ENCODE measurements around the gene PARD6B. TPM values are rescaled to one million over a fixed set of nuclear protein-coding genes. Genes with fewer than 3 reads are reported as not detected.

The PARD6B gene
- polyA plus RNA-seq, 1 of the 3 experiments (the other 2 are of a cell fraction): 0.49 TPM

- Histone ChIP-seq H3K79me2 (ENCODE audit: insufficient read depth) (no peaks in the 10 kb centered on the region), H3K4me1 (ENCODE audit: control insufficient read depth in 1 of 2, insufficient read depth in 2 of 2, low read depth in 1 of 2, low read length in 1 of 2) (no peaks in the 10 kb centered on the region), H3F3A (replicated peaks; ENCODE audit: insufficient read depth) (no peaks in the 10 kb centered on the region), H3K27ac (ENCODE audit: low read depth in 2 of 2, low read length in 1 of 2) (no peak overlapping the region), H4K20me1 (ENCODE audit: insufficient read depth) (no peaks in the 10 kb centered on the region), H3K9me3 (no peaks in the 10 kb centered on the region), H3K9ac (no peak overlapping the region), H2AFZ (ENCODE audit: low read depth) (no peak overlapping the region), H3K27me3 (ENCODE audit: insufficient read depth) (no peaks in the 10 kb centered on the region; the same call in 1 of the 2 replicates), H3K36me3 (replicated peaks in 1 of 2; ENCODE audit: control insufficient read depth in 1 of 2, insufficient read depth in 2 of 2, low read length in 1 of 2) (no peaks in the 10 kb centered on the region), H3K4me3 (ENCODE audit: low read depth in 2 of 2, low read length in 1 of 2) (no peak overlapping the region), H3K4me2 (no peak overlapping the region), H3K9me2 (no peaks in the 10 kb centered on the region)
- POLR2A ChIA-PET: interaction anchor here (0.9 kb wide), 1 partner anchor 15 kb away, joined by 3 read pairs; no protein-coding TSS in a partner anchor
- TF ChIP-seq ELF1 (IDR thresholded peaks at IDR 0.05): no peak
- no peak for TF ChIP-seq TAF1 (IDR thresholded peaks at IDR 0.05; ENCODE audit: borderline replicate concordance, low read depth, low read length)
- TF ChIP-seq GABPA (IDR thresholded peaks at IDR 0.05; ENCODE audit: low read depth): no peak
- no peak for TF ChIP-seq SMC3 (IDR thresholded peaks at IDR 0.05; ENCODE audit: low read depth, low read length)
- TF ChIP-seq USF2 (IDR thresholded peaks at IDR 0.05; ENCODE audit: borderline replicate concordance, low read depth, low read length): no peak
- TF ChIP-seq RXRA (IDR thresholded peaks at IDR 0.05; ENCODE audit: borderline replicate concordance, low read depth): no peak
- no peak for TF ChIP-seq EP300 (IDR thresholded peaks at IDR 0.05; ENCODE audit: borderline replicate concordance in 1 of 2, low read depth in 1 of 2, low read length in 1 of 2)
- no peak for TF ChIP-seq RAD21 (IDR thresholded peaks at IDR 0.05; ENCODE audit: low read length)
- no peak for TF ChIP-seq SIN3A (IDR thresholded peaks at IDR 0.05; ENCODE audit: borderline replicate concordance, low read depth, low read length)
- no peak for TF ChIP-seq NFIC (IDR thresholded peaks at IDR 0.05; ENCODE audit: borderline replicate concordance)
- no peak for DNase-seq
- CTCF ChIA-PET: interaction anchor here (0.9 kb wide), 1 partner anchor 40 kb away, joined by 4 read pairs; no protein-coding TSS in a partner anchor
- 67% methylated on average over 5 of the region's 5 CpGs for WGBS (ENCODE audit: low lambda C conversion rate)
Measured at GRCh38 chr20:50709636-50709973, 21.8 kb upstream of the PARD6B start.

- H4K20me1 ChIP-seq (ENCODE audit: insufficient read depth): no peaks in the 10 kb centered on the region
- no peaks in the 10 kb centered on the region for H3K79me2 ChIP-seq (ENCODE audit: insufficient read depth)
- 81% methylated on average over 9 of the region's 9 CpGs for WGBS (ENCODE audit: low lambda C conversion rate)
- no peak overlapping the region for H3K27ac ChIP-seq (ENCODE audit: low read depth in 2 of 2, low read length in 1 of 2)
- no peaks in the 10 kb centered on the region for H3K9me3 ChIP-seq
- no peaks in the 10 kb centered on the region for H3K9me2 ChIP-seq
- H3F3A ChIP-seq (replicated peaks; ENCODE audit: insufficient read depth): no peaks in the 10 kb centered on the region
- H3K4me3 ChIP-seq (ENCODE audit: low read depth in 2 of 2, low read length in 1 of 2): no peak overlapping the region
- no peak for DNase-seq
- H3K36me3 ChIP-seq (replicated peaks in 1 of 2; ENCODE audit: control insufficient read depth in 1 of 2, insufficient read depth in 2 of 2, low read length in 1 of 2): no peaks in the 10 kb centered on the region
- no peak overlapping the region for H3K4me2 ChIP-seq
- no peaks in the 10 kb centered on the region; the same call in 1 of the 2 replicates for H3K27me3 ChIP-seq (ENCODE audit: insufficient read depth)
- POLR2A ChIA-PET: no interaction called here
- no peak overlapping the region for H2AFZ ChIP-seq (ENCODE audit: low read depth)
- CTCF ChIA-PET: no interaction called here
- no peaks in the 10 kb centered on the region for H3K4me1 ChIP-seq (ENCODE audit: control insufficient read depth in 1 of 2, insufficient read depth in 2 of 2, low read depth in 1 of 2, low read length in 1 of 2)
- no peak overlapping the region for H3K9ac ChIP-seq
- no peak for TF ChIP-seq MAX (IDR thresholded peaks at IDR 0.05; ENCODE audit: low read depth)
- no peak for TF ChIP-seq TCF12 (IDR thresholded peaks at IDR 0.05)
- no peak for TF ChIP-seq FOXJ3 (CRISPR knock-in tag; IDR thresholded peaks at IDR 0.05)
- no peak for TF ChIP-seq YY1 (IDR thresholded peaks at IDR 0.05; ENCODE audit: low read depth)
- TF ChIP-seq ZBTB33 (IDR thresholded peaks at IDR 0.05; ENCODE audit: borderline replicate concordance, low read depth): no peak
- no peak for TF ChIP-seq CTCF (IDR thresholded peaks at IDR 0.05)
- no peak for TF ChIP-seq NRF1 (IDR thresholded peaks at IDR 0.05; ENCODE audit: low read depth, low read length)
- TF ChIP-seq ELF1 (IDR thresholded peaks at IDR 0.05): no peak
- no peak for TF ChIP-seq TEAD4 (IDR thresholded peaks at IDR 0.05; ENCODE audit: borderline replicate concordance, insufficient read depth)
- TF ChIP-seq CHD2 (IDR thresholded peaks at IDR 0.05; ENCODE audit: low read length, partially characterized antibody): no peak
- TF ChIP-seq SMC3 (IDR thresholded peaks at IDR 0.05; ENCODE audit: low read depth, low read length): no peak
- no peak for TF ChIP-seq USF1 (IDR thresholded peaks at IDR 0.05; ENCODE audit: borderline replicate concordance, low read depth)
Measured at GRCh38 chr20:50710492-50711063, 20.8 kb upstream of the PARD6B start.
